DMS53 treated with DMSO at 0.1 percent for 48 hours (cell line): ENCODE data around the gene ZNF473.
"Not testable (repeated sequence)": the region's sequence is repeated elsewhere in the genome, so short reads cannot be mapped to it uniquely, and the experiment has no call there.

Experiments
- DNase-seq: peaks from one replicate; lab custom pipeline; 2025; ENCODE audit not compliant: unreplicated experiment; lab: John Stamatoyannopoulos, UW

Gene ZNF473

DNA sequence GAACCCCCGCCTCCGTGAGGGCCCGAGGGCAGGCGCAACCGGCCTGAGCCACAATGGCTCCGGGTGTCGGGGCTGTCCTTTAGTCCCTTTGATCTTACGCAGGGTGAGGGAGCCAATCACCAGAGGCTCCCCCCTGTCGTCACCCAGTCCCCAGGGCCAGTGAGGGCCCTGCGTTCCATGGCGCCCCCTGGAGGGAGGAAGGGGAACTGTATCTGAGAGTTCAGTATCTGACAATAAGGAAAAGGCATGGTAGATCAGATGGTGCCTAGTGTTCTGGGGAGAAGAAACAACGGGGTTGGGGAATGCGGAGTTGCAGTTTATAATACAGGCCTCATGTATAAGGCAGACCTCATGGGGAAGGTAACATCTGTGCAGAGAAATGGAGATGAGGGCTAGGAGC is 72.1 kb downstream of the ZNF473 start:
- not testable (repeated sequence) for DNase-seq

DNA sequence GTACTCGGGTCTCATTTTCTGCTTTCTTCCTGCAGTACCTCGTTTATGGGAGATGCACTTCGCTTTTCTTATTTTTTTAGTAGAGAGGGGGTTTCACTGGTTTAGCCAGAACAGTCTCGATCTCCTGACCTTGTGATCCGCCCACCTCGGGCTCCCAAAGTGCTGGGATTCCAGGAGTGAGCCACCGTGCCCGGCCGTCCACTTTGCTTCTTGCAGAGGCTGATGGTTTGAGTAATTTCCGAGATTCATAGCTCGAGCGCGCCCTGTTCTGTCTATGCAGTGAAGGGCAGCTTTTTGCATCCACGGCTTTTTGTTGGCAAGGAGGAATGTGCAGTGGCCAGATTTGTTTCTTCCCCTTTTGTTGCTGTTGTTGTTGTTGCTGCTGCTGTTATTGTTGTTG is 73.1 kb downstream of the ZNF473 start:
- not testable (repeated sequence) for DNase-seq

DNA sequence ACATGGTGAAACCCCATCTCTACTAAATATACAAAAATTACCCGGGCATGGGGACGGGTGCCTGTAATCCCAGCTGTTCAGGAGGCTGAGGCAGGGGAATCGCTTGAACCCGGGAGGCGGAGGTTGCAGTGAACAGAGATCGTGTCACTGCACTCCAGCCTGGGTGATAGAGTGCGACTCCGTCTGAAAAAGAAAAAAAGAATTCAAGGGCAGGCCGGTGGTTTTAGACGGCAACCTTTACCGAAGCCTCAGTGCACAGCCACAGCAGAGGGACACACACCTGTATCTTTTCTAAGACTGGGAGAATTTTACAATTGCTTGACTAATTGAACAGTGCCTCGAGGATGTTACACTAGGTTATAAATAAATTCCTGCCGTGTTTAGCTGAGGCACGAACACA is 73.9 kb downstream of the ZNF473 start:
- not testable (repeated sequence) for DNase-seq

DNA sequence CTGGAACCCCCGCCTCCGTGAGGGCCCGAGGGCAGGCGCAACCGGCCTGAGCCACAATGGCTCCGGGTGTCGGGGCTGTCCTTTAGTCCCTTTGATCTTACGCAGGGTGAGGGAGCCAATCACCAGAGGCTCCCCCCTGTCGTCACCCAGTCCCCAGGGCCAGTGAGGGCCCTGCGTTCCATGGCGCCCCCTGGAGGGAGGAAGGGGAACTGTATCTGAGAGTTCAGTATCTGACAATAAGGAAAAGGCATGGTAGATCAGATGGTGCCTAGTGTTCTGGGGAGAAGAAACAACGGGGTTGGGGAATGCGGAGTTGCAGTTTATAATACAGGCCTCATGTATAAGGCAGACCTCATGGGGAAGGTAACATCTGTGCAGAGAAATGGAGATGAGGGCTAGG is 75.1 kb downstream of the ZNF473 start:
- DNase-seq, result not testable (repeated sequence)
